UCSD-AML1 (cell line): ENCODE data around the gene SYNE2.

Source experiments
- DNase-seq: peaks from one replicate; lab custom pipeline; 2025; ENCODE audit not compliant: unreplicated experiment; lab: John Stamatoyannopoulos, UW

Gene SYNE2

DNA sequence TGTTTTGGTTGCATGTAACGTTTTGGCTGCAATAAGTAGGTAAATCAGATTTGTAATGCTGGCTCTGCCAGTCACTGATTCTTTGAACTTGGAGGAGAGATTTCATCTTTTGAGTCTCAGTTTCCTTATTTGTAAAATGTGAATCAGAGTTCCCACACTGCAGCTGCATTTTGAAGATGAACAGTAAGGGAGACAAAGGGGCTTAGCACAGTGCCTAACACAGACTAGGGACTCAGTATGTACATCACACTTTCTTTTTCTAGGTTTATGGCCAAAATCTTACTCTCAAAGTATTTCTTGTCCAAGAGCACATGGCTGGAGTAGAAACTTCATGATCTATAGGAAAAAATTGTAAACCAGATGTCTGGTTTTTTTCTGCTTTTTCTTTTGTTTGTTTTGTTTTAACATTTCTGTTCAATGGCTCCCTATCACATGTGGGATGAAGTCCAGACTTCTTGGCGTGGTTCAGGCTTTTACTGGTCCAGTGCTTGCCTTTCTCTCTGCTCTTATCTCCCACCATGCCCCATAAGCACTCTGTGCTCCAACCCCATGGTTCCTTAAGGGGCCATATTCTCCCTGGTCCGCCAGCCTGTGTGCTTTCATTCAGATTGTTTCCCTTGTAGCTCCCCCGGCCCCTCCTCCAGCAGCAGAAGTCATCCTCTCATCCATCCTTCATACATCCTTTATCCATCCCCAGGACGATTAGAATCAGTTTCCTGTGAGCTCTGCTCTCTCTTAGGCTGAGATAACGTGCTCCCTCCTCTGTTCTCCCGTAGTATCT lies 58.0 kb downstream of the SYNE2 start:
- DNase-seq, result no peak

DNA sequence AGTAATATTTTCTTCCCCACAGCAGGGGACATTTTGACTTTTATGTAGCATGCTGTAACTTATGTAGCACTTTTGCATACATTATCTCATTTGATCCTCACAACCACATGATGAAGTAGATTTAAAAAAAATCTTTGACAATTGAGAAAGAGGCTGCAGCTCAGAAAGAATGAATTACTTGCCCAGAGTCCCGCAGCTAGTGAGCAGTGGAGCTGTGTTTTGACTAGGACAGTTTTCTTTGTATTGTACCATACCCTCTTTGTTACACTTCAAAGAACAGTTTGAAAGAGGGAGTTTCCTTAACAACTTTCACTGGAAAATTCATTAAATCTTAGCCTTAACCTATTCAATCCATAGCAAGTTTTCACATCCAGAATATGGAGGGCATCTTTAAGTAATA lies 58.6 kb downstream of the SYNE2 start:
- DNase-seq, result no peak

DNA sequence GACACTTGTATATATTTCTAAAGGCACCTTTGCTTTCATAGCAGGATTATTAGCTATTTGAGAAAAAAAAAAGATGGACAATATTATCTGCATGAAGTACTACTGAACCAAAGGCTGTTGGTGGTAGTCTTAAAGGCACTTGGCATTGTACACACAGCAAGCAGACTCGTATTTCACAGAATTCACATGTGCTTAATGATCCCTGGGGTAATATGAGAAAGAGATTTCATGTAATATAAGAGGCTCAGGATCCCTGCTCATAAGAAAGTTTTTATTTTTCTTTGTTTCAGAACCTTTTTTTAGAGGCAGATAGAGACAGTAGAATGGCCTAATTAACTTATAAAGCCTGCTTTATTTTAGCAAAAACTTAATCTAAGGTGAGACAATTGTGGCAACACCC lies 59.5 kb downstream of the SYNE2 start:
- DNase-seq, result no peak

DNA sequence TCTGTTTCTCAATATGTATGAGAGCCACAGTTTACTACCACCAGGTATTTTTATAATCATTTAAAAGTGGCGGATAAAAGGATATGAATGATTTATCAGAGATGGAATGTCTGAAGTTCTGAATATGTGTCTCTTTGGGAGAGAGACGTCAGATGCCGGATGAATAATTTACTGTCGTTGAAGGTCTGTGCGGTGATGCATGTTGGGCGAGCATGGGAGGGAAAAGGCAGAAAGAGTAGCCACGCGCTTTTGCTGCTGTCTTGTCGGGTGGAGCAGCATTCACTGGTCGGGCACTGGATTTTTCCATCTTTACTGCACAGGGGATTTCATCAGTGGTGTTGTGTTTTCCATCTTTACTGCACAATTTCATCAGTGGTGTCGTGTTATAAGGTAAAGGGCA lies 65.6 kb downstream of the SYNE2 start:
- no peak for DNase-seq

DNA sequence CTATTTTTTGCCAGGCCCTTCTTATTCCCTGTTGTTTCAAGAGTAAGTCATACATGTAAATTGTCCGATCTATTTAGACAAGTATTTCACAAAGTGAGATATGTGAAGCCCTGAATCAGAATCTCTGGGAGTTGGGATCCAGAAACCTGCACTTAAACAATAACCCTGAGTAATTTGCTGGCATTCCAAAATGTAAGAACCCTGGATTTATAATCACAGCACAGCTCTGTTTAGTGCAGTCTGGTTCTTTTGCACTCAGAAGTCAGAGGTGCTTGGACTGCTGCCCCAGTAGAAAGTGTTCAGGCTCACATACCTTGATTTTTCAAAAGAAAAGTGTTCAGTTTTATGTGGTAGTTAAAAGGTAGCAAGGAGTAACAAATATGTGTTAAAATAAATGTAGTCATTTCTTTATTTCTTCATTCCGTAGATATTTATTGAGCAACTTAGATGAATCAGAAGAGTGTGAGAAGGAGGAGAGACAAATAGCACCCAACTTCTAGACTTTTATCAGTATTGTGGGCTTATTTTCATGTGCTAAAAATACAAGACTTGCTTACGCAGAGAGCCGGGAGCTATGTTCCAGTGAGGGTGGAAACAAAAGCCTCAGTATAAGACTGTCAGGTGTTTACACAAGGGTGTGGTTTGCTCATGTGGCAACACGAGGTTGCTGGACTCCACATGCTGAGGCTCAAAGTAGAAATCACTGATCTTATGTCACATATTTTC lies 70.1 kb downstream of the SYNE2 start:
- DNase-seq, result no peak

DNA sequence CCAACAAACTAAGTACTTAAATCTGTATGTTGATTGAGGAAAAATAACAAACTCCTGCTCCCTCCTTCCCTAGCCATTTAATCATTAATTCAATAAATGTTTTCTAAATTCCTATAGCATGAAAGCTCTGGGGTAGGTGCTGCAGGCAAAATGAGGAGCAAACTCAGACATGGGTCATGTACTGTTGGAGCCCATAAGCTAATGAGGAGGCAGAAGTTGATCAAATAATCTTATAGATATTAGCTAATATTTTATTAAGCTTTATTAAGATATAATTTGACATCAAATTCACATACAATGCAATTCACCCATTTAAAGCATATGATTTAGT lies 70.6 kb downstream of the SYNE2 start:
- DNase-seq, result no peak

DNA sequence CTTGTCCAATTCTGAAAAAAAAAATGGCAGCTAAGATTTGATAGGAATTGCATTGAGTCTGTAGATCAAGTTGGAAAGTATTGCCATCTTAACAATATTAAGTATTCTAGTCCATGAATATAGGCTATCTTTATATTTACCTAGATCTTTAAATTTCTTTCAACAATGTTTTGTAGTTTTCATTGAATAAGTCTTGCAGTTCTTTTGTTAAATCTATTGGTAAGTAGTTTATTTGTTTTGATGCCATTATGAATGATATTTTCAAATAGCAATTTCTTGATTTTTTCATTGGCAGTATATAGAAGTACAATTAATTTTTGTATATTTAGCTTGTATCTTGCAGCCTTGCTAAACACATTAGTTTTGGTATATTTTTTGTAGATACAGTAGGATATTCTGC lies 71.6 kb downstream of the SYNE2 start:
- no peak for DNase-seq

DNA sequence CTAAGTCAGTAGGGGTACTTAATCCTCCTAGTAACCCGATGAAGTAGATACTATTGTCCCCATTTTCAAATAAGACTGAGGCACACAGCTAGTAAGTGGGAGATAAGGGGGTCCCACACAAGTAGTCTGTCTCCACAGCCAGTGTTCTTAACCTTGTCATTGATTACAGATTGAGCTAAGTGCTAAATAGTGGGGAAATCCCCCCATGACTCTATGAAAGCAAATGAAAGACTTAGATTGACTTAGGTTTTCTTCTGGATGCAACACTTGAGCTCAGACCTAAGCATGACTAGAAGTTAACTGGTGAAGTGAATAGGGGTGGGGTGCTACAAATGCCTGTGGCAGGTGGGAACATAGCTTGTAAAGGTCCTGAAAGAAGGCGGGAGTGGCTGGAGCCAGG lies 73.8 kb downstream of the SYNE2 start:
- no peak for DNase-seq

DNA sequence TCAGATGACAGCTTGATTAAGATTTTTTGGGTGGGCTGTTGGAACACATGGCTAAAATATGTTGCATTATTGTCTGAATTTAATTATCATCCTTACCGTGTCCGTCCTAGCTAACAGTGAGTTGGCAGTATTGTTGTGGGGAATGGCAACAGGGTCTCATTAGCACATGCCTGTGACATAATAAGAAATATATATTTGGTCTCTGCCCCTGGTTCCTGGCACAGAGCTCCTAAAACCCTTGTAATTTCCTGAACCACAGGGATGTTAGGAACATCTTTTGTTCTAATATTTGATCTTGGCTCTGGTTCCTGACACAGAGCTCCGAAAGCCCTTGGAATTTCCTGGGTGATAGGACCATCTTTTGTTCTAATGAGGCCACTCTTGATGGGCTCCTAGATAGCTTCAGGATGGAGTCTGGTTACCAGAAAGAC lies 76.0 kb downstream of the SYNE2 start:
- DNase-seq, result no peak

DNA sequence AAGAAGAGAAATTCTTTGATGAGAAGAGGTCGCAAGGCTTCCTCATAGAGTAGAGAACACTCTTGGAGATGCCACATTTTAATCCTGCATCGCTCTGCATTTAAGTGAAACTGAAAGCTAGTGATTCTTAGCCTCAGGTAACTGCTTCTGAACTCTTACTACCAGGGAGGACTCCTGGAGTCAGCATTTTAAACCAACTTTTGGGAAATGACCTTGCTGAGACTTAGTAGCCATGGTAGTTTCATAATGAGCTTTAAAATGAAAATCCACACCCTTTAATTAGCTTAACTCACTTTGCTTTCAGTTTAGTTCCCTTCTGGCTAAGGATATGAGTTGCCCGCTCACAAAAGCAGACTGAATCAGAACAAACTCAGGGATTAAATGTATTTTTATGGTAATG lies 80.3 kb downstream of the SYNE2 start:
- DNase-seq, result no peak

DNA sequence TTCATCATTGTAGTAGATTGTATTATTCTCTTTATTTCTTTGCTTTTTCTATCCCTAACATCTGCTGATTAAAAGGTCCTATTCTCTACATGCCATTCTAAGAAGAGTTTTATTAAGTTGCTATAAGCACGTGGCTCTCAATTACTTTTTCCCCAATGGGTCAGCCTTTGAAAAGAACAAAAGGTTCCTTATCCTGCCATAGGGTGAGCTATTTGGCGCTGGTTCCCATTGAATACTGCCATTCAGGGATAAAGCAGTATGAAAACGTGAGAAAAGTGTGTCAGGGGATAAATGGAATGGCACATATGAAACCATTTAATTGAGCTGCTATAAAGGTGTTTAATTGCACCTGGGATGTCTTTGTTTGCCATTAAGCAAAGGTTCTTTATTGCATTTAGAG lies 80.9 kb downstream of the SYNE2 start:
- no peak for DNase-seq

DNA sequence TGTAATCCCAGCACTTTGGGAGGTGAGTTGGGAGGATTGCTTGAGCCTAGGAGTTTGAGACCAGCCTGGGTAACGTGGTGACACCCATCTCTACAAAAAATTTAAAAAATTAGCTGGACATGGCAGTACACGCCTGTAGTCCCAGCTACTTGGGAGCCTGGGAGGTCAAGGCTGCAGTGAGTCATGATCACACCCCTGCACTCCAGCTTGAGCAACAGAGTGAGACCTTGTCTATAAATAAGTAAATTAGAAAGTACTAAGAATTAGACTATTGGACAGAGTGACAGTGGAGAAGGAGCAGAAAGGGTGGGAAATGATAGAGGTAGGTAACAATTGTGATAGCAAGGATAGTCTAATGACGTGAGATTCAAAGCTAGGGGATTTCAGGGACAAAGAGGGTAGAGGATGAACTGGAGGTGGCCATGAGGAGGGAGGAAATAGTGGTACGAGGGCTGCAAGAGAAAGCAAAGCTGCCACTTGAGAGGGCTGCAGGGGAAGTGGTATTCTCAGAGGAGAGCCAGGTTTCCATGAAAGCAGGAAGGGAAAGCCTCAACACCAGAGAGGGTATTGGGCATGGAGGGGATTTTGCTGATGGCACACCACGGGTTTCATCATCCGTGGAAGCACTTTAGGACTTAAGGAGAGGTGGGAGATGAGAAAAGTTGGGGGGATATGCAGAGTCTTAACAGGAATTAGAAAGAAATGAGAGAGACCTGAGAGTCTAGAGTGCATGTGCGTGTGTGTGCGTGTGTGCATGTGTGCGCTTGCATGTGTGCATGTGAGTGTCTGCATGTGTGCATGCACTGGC lies 85.6 kb downstream of the SYNE2 start:
- DNase-seq, result no peak

DNA sequence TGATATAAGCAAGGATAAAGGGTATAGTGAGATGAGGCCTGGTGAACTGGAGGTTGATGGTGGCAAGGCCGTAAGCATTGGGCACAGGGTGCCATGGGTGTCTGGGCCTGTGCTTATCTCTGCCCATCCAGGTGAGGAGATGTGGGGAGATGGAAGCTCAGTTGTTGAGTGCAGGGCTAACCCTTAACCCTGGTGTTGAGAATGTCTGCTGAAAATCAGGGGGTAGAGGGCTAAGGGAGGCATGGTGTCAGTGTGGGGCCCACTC lies 86.1 kb downstream of the SYNE2 start:
- DNase-seq, result no peak

DNA sequence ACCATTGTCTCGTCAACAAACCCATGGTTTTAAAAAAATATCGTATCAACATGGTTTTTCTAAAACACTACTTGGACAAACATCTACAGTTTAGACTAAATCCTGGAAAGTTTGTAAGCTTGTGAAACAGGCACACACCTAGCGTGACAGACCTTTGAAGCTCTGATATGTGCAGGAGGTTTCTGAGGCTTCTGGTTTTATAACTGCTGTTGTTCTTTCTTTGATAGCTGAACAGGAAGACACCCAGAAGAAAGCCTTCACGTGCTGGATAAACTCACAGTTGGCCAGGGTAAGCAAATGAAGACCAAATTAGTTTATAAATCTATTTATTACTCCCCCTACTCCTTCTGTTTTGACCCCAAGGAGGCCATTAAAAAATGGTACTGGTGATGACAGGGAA lies 87.6 kb downstream of the SYNE2 start:
- DNase-seq, result no peak

DNA sequence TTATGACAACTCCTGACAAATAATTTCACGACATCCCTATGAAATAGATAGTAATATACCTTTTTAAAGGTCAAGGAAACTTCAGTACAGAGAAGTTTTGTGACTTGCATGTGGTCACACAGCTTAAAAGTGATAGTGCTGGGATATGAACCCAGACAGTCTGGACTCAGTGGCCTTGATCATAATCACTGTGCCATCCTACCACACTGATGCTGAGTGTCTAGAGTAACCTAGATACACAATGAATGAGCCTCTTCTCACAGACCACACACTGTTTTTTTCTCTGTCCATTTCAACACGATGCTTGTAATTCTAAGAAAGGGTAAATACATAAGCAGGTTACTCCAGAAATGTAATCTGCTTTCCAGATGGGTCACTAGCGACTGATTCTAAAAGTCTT lies 88.2 kb downstream of the SYNE2 start:
- DNase-seq, result no peak

DNA sequence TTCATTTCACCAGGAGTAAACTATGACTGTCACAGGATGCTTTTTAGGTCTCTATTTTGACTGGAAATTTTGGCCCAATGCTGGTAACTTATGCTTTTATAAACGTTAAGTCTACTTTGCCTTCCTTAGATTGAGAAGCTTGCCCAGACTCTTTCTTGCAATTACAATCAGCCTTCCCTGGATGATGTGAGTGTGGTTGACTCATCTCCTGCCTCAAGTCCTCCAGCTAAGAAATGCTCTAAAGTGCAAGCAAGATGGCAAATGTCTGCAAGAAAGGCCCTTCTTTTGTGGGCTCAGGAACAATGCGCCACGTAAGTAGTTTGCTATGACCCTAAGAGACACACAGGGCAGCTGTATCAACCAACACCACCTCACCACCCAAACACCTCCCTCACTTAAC lies 96.9 kb downstream of the SYNE2 start:
- DNase-seq, result no peak

DNA sequence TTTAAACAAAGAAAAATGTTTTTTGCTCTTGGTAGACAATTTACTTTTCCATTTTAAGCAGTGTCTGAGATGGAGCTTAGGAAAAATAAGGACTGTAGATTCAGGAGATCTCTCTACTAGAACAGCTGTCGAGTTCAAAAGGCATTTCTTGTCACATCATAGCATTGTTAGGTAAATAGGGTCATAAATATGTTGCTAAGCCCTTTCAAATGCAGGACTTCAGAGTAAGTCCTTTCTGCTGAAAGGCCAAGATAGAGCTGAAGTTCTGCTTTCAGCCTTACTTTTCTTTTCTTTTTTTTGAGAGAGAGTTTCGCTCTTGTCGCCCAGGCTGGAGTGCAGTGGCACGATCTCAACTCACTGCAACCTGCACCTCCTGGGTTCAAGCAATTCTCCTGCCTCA lies 98.2 kb downstream of the SYNE2 start:
- DNase-seq, result no peak

DNA sequence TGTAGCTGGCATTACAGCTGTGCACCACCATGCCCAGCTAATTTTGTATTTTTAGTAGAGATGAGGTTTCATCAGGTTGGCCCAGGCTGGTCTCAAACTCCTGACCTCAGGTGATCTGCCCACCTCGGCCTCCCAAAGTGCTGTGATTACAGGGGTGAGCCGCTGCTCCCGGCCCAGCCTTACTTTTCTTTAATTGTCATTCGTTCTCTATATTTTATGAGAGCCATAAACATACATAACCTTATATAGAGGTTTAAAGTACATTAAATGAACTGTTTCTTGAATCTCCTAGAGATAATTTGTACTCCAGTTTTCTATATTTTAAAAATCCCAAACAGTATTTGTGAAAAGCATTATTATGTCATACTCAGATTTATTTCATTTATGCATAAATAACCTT lies 98.6 kb downstream of the SYNE2 start:
- DNase-seq, result no peak

DNA sequence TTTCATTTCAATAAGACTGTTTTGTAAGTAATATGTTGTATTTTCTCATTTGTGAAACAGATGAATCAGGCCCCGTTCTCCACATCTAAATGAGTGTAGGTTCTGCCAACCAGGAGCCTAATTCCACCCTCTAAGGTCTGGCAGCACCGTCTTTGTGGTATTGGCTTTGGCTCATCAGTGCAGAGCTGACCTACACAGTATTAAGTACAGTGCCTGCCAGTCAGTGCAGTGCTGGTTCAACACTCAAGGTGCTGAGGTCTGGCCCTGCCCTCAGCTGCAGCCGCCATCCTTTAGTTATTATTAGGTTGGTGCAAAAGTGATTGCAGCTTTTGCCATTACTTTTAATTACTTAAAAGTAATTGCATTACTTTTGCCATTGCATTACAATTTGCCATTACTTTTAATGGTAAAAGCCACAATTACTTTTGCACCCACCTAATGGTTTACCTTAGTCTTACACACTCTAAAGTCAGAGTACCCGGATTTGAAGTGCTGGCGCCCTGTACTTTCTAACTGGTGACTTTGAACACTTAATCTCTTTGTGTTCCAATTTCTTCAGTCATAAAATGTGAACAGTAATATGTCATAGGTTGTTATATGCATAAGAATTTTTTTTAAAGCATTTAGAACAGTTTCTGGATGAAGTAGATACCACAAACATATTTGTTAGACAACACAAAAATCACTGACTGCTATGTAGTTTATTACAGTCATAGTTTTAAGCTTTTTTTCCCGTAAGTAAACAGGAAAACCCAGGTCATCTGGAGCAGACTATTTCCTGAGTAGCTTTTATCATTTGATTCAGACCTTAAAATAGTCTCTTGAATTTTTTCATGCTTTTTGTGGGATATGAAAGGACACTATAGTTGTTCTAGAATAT lies 99.5 kb downstream of the SYNE2 start:
- DNase-seq, result no peak

DNA sequence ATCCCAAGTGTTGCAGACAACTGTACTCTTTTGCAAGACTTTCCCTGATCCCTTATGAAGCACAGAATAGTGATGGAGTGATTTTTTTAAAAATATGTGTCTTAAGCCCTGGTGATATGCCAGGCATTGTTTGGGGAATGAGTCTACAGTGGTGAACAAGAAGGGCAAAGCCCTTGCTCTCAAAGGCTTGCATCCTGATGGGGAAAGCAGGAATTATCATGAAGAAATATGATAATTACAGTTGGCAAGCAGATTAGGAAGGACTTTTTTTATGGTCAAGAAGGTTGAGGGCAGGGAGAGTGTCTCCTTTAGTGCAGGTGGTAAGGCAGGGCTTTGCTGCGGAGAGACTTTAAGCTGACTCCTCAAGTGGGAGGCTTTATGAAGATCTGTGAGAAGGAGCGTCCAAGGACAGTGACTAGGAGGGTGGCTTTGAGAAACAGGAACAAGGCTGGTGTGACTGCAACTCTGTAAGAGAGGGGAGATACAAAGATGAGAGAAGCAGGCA lies 100.2 kb downstream of the SYNE2 start:
- DNase-seq, result no peak

DNA sequence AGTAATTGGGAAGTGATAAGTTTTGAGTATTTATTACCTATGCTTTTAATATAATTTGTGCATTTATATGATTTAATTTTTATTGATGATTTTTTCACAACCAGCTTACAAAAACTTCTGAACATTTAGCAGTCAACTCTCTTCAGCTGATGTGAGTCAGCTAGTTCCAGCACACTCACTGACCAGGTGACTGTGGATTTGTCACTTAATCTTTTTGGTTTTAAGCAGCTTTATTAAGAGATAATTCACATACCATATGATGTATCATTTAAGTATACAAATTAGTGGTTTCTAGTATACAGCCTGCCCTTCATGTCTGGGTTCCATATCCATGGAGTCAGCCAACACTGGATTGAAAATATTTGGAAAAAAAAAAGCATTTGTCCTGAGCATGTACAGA lies 103.5 kb downstream of the SYNE2 start:
- DNase-seq, result no peak
